22Rv1 (cell line): ENCODE results near the gene DNASE2.

ENCODE experiments used
- CTCF ChIP-seq: fragments of 450-650 bp; IDR thresholded peaks from 2 replicates; pipeline ENCODE4 v1.5.1; 2017; ENCODE audit warnings: mild to moderate bottlenecking
- ZFX ChIP-seq: fragments of 450-650 bp; IDR thresholded peaks from 2 replicates; pipeline ENCODE4 v1.6.1; 2017; ENCODE audit warnings: antibody characterized with exemption, borderline replicate concordance

- TF ChIP-seq CTCF (no peak), ZFX (no peak)
Observed at GRCh38 chr19:12833738-12834565, 47.3 kb downstream of the DNASE2 start.
